ENCODE results near the gene PAXIP1.

DNA sequence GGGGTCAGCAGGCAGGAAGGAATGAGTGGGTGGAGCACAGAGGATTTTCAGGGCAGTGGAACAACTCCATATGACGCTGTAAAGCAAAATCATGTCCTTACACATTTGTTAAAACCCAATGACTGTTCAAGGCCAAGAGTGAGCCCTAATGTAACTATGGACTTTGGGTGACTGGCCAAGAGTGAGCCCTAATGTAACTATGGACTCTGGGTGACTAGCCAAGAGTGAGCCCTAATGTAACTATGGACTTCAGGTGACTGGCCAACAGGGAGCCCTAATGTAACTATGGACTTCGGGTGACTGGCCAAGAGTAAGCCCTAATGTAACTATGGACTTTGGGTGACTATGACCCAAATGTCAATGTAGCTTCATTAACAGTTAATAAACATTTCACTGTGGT, 52.0 kb downstream of the PAXIP1 start:
- TF ChIP-seq, protein P1, sequence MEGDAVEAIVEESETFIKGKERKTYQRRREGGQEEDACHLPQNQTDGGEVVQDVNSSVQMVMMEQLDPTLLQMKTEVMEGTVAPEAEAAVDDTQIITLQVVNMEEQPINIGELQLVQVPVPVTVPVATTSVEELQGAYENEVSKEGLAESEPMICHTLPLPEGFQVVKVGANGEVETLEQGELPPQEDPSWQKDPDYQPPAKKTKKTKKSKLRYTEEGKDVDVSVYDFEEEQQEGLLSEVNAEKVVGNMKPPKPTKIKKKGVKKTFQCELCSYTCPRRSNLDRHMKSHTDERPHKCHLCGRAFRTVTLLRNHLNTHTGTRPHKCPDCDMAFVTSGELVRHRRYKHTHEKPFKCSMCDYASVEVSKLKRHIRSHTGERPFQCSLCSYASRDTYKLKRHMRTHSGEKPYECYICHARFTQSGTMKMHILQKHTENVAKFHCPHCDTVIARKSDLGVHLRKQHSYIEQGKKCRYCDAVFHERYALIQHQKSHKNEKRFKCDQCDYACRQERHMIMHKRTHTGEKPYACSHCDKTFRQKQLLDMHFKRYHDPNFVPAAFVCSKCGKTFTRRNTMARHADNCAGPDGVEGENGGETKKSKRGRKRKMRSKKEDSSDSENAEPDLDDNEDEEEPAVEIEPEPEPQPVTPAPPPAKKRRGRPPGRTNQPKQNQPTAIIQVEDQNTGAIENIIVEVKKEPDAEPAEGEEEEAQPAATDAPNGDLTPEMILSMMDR (IDR thresholded peaks at IDR 0.05; ENCODE audit: extremely low read depth in 1 of 2, insufficient read depth in 1 of 2, low read depth in 1 of 2, low read length in 2 of 2), result no peak
- TF ChIP-seq POLR2A (IDR thresholded peaks at IDR 0.05; ENCODE audit: low read depth, low read length) (no peak), EZH2 (IDR thresholded peaks at IDR 0.05; ENCODE audit: borderline replicate concordance, low read depth, low read length, severe bottlenecking) (no peak), POLR2AphosphoS5 (IDR thresholded peaks at IDR 0.05; ENCODE audit: insufficient read depth, low read depth, low read length) (no peak)
- TF ChIP-seq, protein P2, sequence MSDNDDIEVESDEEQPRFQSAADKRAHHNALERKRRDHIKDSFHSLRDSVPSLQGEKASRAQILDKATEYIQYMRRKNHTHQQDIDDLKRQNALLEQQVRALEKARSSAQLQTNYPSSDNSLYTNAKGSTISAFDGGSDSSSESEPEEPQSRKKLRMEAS (IDR thresholded peaks at IDR 0.05; ENCODE audit: insufficient read depth, insufficient read length), result no peak
